Stimulated activated CD8-positive, alpha-beta memory T cell treated with anti-CD3 and anti-CD28 coated beads, Interleukin-4, amount 100 ng/mL, for 48 hours (primary cell): Measurements from ENCODE around the gene CARNS1.

Experiments used
- DNase-seq: peaks from one replicate; pipeline ENCODE4 v3.0.0-alpha.2; 2020

The CARNS1 gene

GRCh38 chr11:67429722-67430121 is 14.2 kb downstream of the CARNS1 start:
- no peak for DNase-seq

GRCh38 chr11:67431346-67432249 is 16.1 kb downstream of the CARNS1 start:
- no peak for DNase-seq

GRCh38 chr11:67432655-67433349 is 17.3 kb downstream of the CARNS1 start:
- DNase-seq, result no peak

GRCh38 chr11:67433536-67434394 is 18.3 kb downstream of the CARNS1 start:
- DNase-seq, result peak; percentile 54

- DNase-seq, result peak; percentile 66
Measured at GRCh38 chr11:67434395-67434881, 19.0 kb downstream of the CARNS1 start.

- peak; percentile 68 for DNase-seq
Measured at GRCh38 chr11:67435031-67435726, 19.7 kb downstream of the CARNS1 start.

GRCh38 chr11:67435727-67436458 is 20.4 kb downstream of the CARNS1 start:
- no peak for DNase-seq

- peak; percentile 87 for DNase-seq
Measured at GRCh38 chr11:67436459-67437081, 21.1 kb downstream of the CARNS1 start.

GRCh38 chr11:67437082-67437808 is 21.8 kb downstream of the CARNS1 start, which contains the start of gene PTPRCAP:
PTPRCAP (minus strand) TSS chr11:67437682; CDS start chr11:67437619, 63 bp downstream.
- DNase-seq, result peak; percentile 78

- DNase-seq, result no peak
Measured at GRCh38 chr11:67437809-67438157, 22.3 kb downstream of the CARNS1 start.

GRCh38 chr11:67438158-67438902 is 22.9 kb downstream of the CARNS1 start:
- DNase-seq, result peak; percentile 88

GRCh38 chr11:67439321-67440228 is 24.1 kb downstream of the CARNS1 start:
- peak; percentile 67 for DNase-seq

- no peak for DNase-seq
Measured at GRCh38 chr11:67440229-67441097, 25.0 kb downstream of the CARNS1 start.

- no peak for DNase-seq
Measured at GRCh38 chr11:67441098-67441563, 25.7 kb downstream of the CARNS1 start.

- DNase-seq, result no peak
Measured at GRCh38 chr11:67441731-67442351, 26.4 kb downstream of the CARNS1 start.

GRCh38 chr11:67442504-67443404 is 27.3 kb downstream of the CARNS1 start:
- no peak for DNase-seq
